K562 (cell line): ENCODE data around the gene PFKP.

ENCODE experiments used
- JUN ChIP-seq, 2 experiments: sonication (generic) in 1 of 2; formaldehyde crosslinking in 1 of 2; IDR thresholded peaks; 2 replicates each; pipeline versions ENCODE4 v1.6.1 to v1.8.0; 2012 to 2022; ENCODE audit warnings: borderline replicate concordance in 2 of 2, mild to moderate bottlenecking in 2 of 2, improper control_type of control experiment in 1 of 2, low read depth in 1 of 2, low read length in 1 of 2, missing genetic modification reagents in 1 of 2
- KDM5B ChIP-seq: fragments of 200-600 bp; sonication (generic); IDR thresholded peaks from 2 replicates; pipeline ENCODE4 v1.6.1; 2012; ENCODE audit warnings: low read depth, mild to moderate bottlenecking, moderate library complexity, low read length, control low read depth, inconsistent platforms; ENCODE audit not compliant: insufficient replicate concordance

DNA sequence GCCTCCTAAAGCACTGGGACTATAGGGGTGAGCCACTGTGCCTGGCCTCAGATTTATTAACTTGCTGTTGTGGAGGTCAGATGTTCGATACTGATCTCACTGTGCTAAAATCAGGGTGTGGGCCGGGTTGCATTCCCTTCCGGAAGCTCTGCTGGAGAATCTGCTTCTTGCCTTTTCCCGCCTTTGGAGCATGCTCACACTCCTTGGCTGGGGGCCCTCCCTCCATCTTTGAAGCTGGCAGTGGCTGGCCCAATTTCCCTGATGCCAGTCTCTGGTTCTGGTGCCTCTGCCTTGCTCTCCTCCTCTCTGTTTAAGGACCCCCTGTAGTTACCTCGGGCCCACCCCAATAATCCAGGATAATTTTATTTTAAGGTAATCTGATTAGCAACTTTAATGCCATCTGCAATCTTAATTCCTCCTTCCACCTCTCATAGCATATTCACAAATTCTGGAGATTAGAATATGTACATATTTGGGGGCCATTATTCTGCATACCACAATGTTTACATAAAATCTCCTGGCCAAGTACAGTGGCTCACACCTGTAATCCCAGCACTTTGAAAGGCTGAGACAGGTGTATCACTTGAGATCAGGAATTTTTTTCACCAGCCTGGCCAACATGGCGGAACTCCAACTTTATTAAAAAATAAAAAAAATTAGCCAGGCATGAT, 113.1 kb downstream of the PFKP start:
- TF ChIP-seq KDM5B (no peak), JUN (IDR thresholded peaks at IDR 0.05; ENCODE audit: borderline replicate concordance, low read depth, low read length) (no peak), JUN (CRISPR knock-in tag; IDR thresholded peaks at IDR 0.05; ENCODE audit: borderline replicate concordance) (no peak)
